ENCODE measurements around the gene EFNA5. TPM values are rescaled to one million over a fixed set of nuclear protein-coding genes. Genes with fewer than 3 reads are reported as not detected.

Gene EFNA5
- polyA plus RNA-seq, 1 donor (not counting 4 experiments of a cell fraction or from before 2014, with no cell fraction given), result 4.8 TPM

DNA sequence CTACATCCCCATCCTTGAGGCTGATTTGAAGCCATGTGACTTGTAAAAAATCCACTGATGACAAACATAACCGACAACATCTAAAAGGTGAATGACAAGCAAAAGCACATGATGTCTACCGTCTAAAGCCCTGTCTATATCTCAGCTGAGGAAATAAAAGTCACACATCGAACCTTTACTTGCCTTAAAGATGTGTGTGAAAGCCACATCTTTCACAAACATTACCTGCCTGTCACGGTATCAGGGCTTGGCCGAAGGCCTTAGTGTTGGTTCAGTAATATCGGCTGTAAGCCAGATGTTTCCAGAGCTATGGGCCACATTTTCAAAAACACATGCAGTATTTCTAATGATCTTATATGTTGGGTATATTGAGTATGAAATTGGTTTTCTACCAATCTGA is 125.8 kb downstream of the EFNA5 start:
- H3K27me3 ChIP-seq (ENCODE audit: control insufficient read depth, extremely low read depth, insufficient read depth, low read length), result no peaks in the 10 kb centered on the region
- dilution Hi-C loops (cut with MboI; ENCODE audit: extremely low pct_ligation_motif_present, low sequenced_read_pairs), result no loop called here
- H3K9me1 ChIP-seq (ENCODE audit: control insufficient read depth, extremely low read depth, insufficient read depth, low read length), result no peaks in the 10 kb centered on the region
- H3K4me2 ChIP-seq (ENCODE audit: control insufficient read depth, extremely low read depth, insufficient read depth, low read depth, low read length), result no peak overlapping the region
- H3K4me1 ChIP-seq (ENCODE audit: control insufficient read depth, extremely low read depth, insufficient read depth, low read length), result peaks cover 14% of the 10 kb centered on the region
- no peak overlapping the region for H3K27ac ChIP-seq (ENCODE audit: control insufficient read depth, insufficient read depth, low read length)
- DNase-seq (ENCODE audit: low read depth, low spot score) (no peak), FAIRE-seq (no peak)
- H2AFZ ChIP-seq (ENCODE audit: control insufficient read depth, low read length), result no peak overlapping the region
- TF ChIP-seq, protein P1, sequence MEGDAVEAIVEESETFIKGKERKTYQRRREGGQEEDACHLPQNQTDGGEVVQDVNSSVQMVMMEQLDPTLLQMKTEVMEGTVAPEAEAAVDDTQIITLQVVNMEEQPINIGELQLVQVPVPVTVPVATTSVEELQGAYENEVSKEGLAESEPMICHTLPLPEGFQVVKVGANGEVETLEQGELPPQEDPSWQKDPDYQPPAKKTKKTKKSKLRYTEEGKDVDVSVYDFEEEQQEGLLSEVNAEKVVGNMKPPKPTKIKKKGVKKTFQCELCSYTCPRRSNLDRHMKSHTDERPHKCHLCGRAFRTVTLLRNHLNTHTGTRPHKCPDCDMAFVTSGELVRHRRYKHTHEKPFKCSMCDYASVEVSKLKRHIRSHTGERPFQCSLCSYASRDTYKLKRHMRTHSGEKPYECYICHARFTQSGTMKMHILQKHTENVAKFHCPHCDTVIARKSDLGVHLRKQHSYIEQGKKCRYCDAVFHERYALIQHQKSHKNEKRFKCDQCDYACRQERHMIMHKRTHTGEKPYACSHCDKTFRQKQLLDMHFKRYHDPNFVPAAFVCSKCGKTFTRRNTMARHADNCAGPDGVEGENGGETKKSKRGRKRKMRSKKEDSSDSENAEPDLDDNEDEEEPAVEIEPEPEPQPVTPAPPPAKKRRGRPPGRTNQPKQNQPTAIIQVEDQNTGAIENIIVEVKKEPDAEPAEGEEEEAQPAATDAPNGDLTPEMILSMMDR (optimal IDR thresholded peaks at IDR 0.05 in 1 of 3, IDR thresholded peaks at IDR 0.05 in 1 of 3, conservative IDR thresholded peaks at IDR 0.05 in 1 of 3; ENCODE audit: extremely low read depth in 1 of 3, insufficient read depth in 2 of 3, low read length in 3 of 3), result no peak
- TF ChIP-seq EZH2 (IDR thresholded peaks at IDR 0.05; ENCODE audit: low read length), result no peak
- H4K20me1 ChIP-seq (ENCODE audit: control insufficient read depth, extremely low read depth, insufficient read depth, low read length), result no peaks in the 10 kb centered on the region
- peaks cover 5% of the 10 kb centered on the region for H3K79me2 ChIP-seq (ENCODE audit: control insufficient read depth, insufficient read depth, low read length)
- no peaks in the 10 kb centered on the region for H3K36me3 ChIP-seq (ENCODE audit: control insufficient read depth in 2 of 2, extremely low read depth in 1 of 2, insufficient read depth in 2 of 2, low read length in 2 of 2)
- no peaks in the 10 kb centered on the region for H3K9me3 ChIP-seq (ENCODE audit: control insufficient read depth, low read depth, low read length)
- no peak overlapping the region for H3K4me3 ChIP-seq (ENCODE audit: control insufficient read depth in 2 of 3, extremely low read depth in 1 of 3, insufficient read depth in 2 of 3, low read depth in 1 of 3, low read length in 3 of 3)
- H3K9ac ChIP-seq (ENCODE audit: control insufficient read depth, extremely low read depth, insufficient read depth, low read length), result no peak overlapping the region

DNA sequence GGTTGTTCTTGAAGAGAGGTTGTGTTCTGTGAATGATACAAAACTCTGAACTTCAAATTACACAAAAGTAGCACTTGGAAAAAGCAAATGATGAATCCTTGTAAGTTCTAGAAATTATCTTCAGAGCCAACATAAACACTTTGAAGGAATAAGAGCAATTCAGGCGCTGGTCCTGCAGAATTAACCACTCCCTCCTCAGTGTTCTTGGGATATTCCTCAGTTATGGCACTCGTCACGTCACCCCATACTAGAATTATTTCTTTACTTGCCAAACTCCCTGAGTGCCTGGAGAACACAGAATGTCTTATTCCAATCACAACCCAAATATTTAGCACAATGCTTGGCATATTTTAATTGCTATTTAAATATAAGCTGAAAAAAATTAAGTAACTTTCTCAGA is 126.3 kb downstream of the EFNA5 start:
- Histone ChIP-seq H3K27me3 (ENCODE audit: control insufficient read depth, extremely low read depth, insufficient read depth, low read length) (no peaks in the 10 kb centered on the region), H3K4me2 (ENCODE audit: control insufficient read depth, extremely low read depth, insufficient read depth, low read depth, low read length) (no peak overlapping the region), H3K79me2 (ENCODE audit: control insufficient read depth, insufficient read depth, low read length) (peaks cover 4% of the 10 kb centered on the region), H3K4me1 (ENCODE audit: control insufficient read depth, extremely low read depth, insufficient read depth, low read length) (peaks cover 14% of the 10 kb centered on the region), H3K27ac (ENCODE audit: control insufficient read depth, insufficient read depth, low read length) (no peak overlapping the region), H3K9me3 (ENCODE audit: control insufficient read depth, low read depth, low read length) (no peaks in the 10 kb centered on the region), H2AFZ (ENCODE audit: control insufficient read depth, low read length) (no peak overlapping the region), H3K4me3 (ENCODE audit: control insufficient read depth in 2 of 3, extremely low read depth in 1 of 3, insufficient read depth in 2 of 3, low read depth in 1 of 3, low read length in 3 of 3) (no peak overlapping the region), H3K9ac (ENCODE audit: control insufficient read depth, extremely low read depth, insufficient read depth, low read length) (no peak overlapping the region), H3K36me3 (ENCODE audit: control insufficient read depth in 2 of 2, extremely low read depth in 1 of 2, insufficient read depth in 2 of 2, low read length in 2 of 2) (no peaks in the 10 kb centered on the region), H3K9me1 (ENCODE audit: control insufficient read depth, extremely low read depth, insufficient read depth, low read length) (no peaks in the 10 kb centered on the region), H4K20me1 (ENCODE audit: control insufficient read depth, extremely low read depth, insufficient read depth, low read length) (no peaks in the 10 kb centered on the region)
- TF ChIP-seq, protein P1 (optimal IDR thresholded peaks at IDR 0.05 in 1 of 3, IDR thresholded peaks at IDR 0.05 in 1 of 3, conservative IDR thresholded peaks at IDR 0.05 in 1 of 3; ENCODE audit: extremely low read depth in 1 of 3, insufficient read depth in 2 of 3, low read length in 3 of 3), result no peak
- TF ChIP-seq EZH2 (IDR thresholded peaks at IDR 0.05; ENCODE audit: low read length), result no peak
- DNase-seq (ENCODE audit: low read depth, low spot score), result no peak
- FAIRE-seq, result no peak
- dilution Hi-C loops (cut with MboI; ENCODE audit: extremely low pct_ligation_motif_present, low sequenced_read_pairs), result no loop called here

Data from keratinocyte (primary cell).